Stomach (tissue), 4 donors: ENCODE results near the gene SLC4A3.

ENCODE experiments used
- POLR2AphosphoS5 ChIP-seq, 3 donors: sonication (generic); formaldehyde crosslinking; IDR thresholded peaks; one replicate each; pipeline ENCODE4 v1.6.1; 2016; ENCODE audit warnings: antibody characterized with exemption in 3 of 3
- TF ChIP-seq, protein P1 (sequence below), 7 experiments: fragments of 450-650 bp in 4 of 7; fragments of 200-600 bp in 3 of 7; sonication (generic) in 3 of 7; IDR thresholded peaks; one replicate each; pipeline ENCODE4 v1.5.1; 2016 to 2019; ENCODE audit warnings: antibody characterized with exemption in 7 of 7, control low read depth in 2 of 7, mild to moderate bottlenecking in 1 of 7

DNA sequence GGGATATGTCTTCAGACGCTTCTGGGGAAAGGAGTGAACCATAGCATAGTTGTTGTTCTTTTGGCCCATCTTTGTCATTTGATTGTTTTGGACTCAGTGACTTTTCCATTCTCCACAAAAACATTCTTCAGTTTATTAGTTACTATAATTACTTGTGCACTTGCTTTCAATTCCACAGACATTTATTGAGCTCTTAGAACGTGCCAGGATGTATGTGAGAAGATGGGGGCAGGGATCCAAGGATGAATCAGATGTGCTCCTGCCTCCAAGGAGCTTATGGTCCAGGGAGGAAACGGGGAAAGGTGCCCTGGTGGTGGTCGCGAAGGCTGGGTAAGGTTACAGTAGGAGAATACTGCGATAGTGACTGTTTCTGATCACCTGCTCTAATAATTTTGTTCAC is 6.9 kb upstream of the SLC4A3 start:
- TF ChIP-seq, protein P1, sequence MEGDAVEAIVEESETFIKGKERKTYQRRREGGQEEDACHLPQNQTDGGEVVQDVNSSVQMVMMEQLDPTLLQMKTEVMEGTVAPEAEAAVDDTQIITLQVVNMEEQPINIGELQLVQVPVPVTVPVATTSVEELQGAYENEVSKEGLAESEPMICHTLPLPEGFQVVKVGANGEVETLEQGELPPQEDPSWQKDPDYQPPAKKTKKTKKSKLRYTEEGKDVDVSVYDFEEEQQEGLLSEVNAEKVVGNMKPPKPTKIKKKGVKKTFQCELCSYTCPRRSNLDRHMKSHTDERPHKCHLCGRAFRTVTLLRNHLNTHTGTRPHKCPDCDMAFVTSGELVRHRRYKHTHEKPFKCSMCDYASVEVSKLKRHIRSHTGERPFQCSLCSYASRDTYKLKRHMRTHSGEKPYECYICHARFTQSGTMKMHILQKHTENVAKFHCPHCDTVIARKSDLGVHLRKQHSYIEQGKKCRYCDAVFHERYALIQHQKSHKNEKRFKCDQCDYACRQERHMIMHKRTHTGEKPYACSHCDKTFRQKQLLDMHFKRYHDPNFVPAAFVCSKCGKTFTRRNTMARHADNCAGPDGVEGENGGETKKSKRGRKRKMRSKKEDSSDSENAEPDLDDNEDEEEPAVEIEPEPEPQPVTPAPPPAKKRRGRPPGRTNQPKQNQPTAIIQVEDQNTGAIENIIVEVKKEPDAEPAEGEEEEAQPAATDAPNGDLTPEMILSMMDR (IDR thresholded peaks at IDR 0.05): no peak
- TF ChIP-seq POLR2AphosphoS5 (IDR thresholded peaks at IDR 0.05): no peak
